TTC549 (cell line): ENCODE data around the gene C1orf115.
"Not testable (repeated sequence)": the region's sequence is repeated elsewhere in the genome, so short reads cannot be mapped to it uniquely, and the experiment has no call there.

Experiments used
- FAIRE-seq: peaks from 2 replicates; lab custom pipeline; 2012; peaks lifted over from hg19 to GRCh38; lab: Jason Lieb, UNC

Gene C1orf115

GRCh38 chr1:220694866-220695382, 4.8 kb downstream of the C1orf115 start:
- FAIRE-seq = no peak

DNA sequence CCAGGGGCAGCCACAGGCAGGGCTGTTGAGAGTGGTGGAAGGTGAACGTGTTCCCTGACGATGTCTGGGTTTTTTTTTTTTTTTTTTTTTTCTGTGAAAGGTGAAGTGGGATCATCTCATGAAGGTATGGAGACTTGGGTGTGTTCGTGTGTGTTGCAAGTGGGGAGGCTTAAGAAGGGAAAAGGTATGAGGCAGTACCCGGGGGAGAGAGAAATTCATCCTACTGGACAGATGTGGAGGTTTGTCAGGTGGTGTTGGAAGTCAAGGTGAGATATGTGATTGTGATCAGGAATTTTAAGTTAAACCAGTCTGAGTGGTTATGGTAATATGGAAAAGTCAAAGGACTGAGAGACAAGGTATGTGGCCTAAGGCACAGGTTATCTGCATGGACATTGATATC, 5.3 kb downstream of the C1orf115 start:
- no peak for FAIRE-seq

DNA sequence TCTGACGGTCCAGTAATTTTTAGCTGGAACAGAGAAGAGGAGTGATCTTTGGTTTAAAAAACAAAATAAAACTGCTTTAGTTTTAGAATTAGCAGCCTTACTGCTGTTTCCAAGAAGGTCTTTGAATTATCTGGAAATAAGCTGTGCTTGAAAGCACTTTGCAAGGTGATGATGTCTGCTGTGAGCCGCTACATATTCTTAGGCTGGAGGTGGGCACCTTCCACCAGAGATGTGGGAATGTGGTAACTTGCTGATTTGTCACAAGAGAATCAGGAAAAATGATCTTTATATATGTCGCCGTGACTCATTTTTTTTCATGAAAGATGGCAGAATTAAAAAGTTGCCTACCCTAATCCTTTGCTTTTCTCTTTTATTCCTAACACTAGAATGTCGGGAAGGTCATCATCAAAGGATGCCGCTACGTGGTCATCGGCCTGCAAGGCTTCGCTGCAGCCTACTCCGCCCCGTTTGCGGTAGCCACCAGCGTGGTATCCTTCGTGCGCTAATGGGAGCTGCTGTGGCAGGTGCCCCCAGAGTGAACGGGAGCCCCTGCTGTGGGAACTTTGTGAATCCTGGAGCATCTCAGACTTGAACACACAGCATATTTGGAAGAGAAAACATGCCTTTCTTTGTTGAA, 6.2 kb downstream of the C1orf115 start:
- no peak for FAIRE-seq

DNA sequence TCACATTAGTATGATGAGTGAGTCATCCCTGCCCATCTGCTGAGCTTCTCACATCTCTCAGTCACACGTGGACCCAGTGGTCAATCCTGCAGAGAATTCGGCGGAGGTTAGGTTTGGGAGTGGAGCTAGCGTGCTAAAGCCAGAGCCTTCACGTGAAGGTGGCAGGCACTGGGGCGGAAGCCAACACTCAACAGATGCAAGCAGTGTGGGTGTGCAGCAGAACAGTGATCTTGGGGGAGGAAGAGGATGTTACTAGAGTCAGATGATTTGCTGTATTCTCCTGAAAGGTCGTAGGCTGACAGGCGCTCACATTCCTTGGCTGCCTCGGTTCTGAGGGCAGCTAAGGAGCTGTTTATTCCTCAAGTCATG, 6.7 kb downstream of the C1orf115 start:
- FAIRE-seq = no peak

GRCh38 chr1:220697326-220697725, 7.2 kb downstream of the C1orf115 start:
- FAIRE-seq = no peak

- no peak for FAIRE-seq
Measured at GRCh38 chr1:220698607-220699016, 8.4 kb downstream of the C1orf115 start.

DNA sequence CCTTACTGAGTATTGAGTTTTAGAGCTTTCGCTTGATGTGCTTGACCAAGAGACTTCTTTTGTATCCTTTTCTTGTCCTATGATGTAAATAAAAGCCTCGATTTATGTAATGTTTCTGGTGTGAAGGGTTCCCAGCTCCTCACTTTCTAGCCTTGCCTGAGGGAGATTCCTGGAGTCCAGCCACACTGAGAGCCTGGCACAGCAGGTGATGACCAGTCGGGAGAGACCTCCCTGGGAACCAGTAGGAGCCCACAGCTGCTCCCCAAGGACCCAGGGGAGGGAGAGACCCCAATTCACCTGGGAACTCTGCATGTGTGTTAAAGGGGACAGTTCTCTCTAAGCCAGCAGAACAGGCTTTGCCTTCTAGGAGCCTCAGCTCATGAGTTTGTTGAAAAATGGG, 8.9 kb downstream of the C1orf115 start:
- FAIRE-seq = no peak

DNA sequence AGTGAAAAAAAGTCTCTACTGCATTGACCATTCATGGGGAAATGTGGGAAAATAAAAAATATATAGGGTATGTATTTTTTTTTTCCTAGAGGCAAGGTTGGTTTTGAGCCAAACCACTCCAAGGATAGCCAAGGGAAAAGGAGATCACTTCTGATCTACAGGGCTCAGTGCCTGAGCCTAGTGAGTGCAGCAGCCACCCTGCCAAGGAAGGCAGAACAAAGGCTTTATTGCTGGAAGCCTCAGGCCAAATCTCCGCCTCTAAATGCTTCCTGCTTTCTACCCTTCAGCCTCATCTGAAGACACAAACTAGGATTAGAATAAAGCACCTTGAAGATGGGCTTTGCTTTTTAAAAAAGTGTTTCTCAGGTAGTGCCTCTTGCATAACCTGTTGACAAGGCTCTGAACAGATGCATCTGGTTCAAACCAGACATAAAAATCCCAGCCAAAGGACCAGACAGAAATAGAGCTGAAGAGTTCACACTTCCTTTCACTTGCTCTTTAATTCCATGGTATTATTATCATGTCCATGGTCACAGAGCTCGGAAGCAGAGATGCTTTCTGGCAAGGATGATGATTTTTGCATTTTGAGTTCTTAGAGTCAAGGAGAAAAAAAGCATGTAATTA, 10.5 kb downstream of the C1orf115 start:
- no peak for FAIRE-seq

GRCh38 chr1:220701974-220702373, 11.8 kb downstream of the C1orf115 start:
- FAIRE-seq = no peak

DNA sequence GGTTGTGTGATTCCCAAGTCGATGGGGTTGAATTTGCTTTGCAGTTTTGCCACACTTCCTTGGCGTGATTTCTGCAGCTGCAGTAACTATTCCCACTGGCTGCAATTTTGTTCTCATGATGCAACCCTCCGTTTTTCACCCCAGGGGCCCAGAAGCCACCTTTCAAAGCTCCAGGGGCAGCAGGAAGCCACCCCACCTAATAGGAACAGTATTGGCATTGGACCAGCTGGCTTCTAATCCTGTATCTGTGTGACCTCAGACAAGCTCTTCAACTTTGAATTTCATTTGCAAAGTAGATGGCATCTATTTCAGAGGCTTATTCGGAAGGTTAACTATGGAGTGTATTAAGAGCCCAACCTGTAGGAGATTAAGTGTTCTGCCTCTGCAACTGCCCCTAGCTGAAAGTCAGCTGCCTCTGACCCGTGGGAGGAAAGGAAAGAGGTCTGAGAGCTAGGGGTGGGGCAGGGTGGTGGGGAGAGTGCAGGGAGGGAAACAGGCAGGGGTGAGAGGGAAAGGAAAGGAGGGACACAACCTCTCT, 12.6 kb downstream of the C1orf115 start:
- FAIRE-seq = no peak

GRCh38 chr1:220703305-220703704, 13.1 kb downstream of the C1orf115 start:
- no peak for FAIRE-seq

GRCh38 chr1:220705782-220706181, 15.6 kb downstream of the C1orf115 start:
- no peak for FAIRE-seq

- FAIRE-seq = no peak
Measured at GRCh38 chr1:220706480-220706879, 16.3 kb downstream of the C1orf115 start.

DNA sequence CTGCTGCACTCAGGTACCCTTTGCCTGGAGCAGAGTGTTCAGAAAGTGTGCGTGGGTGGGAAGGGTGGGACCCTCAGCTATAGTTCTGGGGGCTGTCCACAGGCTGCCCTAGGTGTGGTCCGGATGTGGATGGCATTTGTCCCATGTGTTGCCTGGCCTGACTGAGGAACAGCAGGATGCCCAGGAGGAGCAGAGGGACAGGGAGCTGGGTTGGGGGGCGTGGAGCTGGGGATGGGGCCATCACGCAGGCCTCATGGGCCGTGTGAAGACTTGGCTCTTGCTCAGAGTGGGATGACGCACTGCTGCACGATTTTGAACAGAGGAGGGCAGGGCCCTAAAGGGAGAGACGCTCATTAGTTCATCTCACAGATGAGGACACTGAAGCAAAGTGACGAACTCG, 17.0 kb downstream of the C1orf115 start:
- FAIRE-seq = no peak

GRCh38 chr1:220708244-220708643, 18.1 kb downstream of the C1orf115 start:
- FAIRE-seq = no peak

DNA sequence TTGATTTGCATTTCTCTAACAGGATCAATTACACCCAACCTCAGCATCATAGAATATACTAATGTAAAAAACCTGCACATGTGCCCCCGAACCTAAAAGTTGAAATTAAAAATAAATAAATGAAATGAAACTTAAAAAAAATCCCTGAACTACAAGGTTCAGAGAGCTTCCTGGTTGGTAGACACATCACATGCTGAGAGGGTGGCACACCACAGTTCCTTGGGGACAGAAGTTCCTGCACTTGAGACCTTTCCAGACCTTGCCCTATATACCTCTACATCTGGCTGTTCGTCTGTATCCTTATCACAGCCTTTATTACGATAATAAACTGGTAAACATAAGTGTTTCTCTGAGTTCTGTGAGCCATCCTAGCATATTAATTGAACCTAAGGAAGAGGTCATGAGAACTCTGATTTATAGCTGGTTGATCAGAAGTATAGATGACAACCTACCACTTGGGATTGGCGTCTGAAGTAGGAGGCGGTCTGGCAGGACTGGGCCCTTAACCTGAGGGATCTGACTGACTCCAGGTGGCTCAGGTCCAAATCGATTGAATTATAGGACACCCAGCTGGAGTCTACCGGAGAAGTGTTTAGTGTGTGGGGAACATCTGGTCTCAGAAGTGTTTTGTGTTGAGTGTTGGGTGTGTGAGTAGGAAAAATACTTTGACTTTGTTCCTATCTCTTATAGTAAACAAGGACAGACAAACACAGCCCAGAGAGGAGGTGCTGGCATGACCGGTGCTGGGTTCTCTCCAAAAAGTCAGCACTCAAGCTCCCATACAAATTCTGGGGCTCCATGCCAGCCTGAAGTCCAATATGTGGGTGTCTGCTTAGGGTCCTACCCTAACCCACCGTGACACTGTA, 19.0 kb downstream of the C1orf115 start:
- FAIRE-seq = no peak

DNA sequence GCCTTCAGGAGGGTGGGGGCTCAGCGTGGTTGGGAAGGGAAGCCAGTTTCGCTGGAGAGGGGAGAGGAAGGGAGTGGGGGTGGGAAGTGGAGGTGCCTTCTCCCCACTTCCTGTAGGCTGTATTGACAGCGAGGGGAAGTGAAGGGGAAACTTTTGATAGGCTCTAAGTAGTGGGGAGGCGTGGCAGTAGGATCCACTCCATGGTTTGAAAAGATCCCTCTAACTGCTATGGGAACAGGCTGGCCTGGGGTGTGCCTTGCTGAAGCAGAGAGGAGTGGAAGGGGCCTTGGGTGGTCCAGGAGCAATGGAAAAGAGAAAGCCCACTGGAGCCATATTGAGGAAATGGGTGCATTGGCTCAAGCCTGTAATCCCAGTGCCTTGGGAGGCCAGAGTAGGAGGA, 20.2 kb downstream of the C1orf115 start:
- no peak for FAIRE-seq

DNA sequence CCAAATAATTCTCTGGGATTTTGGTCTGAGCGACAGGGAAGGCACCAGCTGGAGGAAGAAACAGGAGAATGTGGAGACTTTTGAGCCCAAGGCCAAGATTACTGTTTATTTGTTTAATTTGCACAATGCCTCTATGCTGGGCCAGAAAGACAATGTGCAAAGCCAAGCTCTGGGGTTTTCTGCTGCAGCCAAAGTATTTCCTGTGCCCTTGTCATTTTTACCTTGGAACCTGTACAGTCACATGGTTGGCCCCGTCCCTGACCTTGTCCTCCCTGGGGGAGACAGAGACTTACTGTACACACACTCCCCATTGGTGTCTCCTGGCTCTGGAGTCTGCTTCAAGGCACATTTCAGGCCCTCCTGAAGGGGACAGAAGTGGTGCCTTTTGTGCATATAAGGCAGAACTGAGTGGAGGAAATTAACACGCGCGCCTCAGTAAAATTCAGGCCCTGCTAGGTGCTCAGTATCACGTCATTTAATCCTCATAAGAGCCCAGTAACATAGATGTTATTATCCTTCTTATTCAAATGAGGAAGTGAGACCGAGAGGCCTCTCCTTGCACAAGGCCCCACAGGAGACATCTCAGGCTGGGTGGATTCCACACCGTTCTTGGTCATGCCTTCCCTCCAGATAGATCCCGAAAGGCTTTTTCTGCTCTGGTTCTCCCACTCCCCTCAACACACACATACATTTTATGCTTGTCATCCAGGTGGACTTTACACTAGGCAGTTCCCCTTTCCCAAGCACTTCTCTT, 21.1 kb downstream of the C1orf115 start:
- FAIRE-seq = no peak

DNA sequence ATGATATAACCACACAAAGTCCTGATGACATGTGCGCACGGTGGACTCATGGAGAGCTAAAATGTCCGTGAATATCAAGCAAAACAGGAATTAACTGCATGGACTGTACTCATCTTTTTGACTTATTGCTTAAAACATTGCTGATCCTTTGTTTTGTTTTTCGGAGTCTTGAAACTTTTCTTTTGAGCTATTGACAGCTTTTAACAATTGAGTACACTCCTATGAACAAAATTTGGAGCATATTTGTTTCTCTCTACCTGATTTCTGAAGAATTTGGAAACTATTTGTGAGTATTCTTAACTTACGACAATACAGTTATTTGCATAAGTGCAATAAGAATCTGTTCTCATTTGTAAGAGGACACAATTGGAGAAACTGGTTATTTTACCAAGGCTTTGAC, 25.8 kb downstream of the C1orf115 start:
- not testable (repeated sequence) for FAIRE-seq

- no peak for FAIRE-seq
Measured at GRCh38 chr1:220717800-220718640, 27.9 kb downstream of the C1orf115 start.

DNA sequence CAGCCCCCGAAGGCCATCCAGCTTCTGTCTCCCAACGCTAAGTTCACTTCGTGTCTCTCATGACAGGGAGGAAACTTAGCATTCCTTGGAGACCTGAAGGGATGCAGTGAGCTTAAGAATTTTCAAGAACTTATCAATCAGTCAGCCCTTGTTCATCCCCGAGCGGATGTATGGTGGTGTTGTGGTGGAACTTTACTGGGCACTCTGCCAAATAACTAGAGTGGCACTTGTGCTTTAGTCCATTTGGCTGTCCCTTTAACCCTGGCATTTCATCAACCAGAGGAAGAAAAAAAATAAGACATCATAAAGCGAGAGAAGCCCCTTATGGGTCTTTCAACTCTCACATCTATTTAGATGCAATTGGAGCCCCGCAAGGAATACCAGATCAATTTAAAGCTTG, 31.1 kb downstream of the C1orf115 start:
- FAIRE-seq = not testable (repeated sequence)
